GM21360 (cell line): ENCODE results near the gene AHRR.
"Not testable (repeated sequence)": the region's sequence is repeated elsewhere in the genome, so short reads cannot be mapped to it uniquely, and the experiment has no call there.

Experiments
- ATAC-seq: cut with Tn5 transposase; IDR thresholded peaks from one replicate; pipeline ENCODE4 v1.9.1; 2021; ENCODE audit warnings: mild to moderate bottlenecking, moderate library complexity; ENCODE audit not compliant: unreplicated experiment

Gene AHRR

DNA sequence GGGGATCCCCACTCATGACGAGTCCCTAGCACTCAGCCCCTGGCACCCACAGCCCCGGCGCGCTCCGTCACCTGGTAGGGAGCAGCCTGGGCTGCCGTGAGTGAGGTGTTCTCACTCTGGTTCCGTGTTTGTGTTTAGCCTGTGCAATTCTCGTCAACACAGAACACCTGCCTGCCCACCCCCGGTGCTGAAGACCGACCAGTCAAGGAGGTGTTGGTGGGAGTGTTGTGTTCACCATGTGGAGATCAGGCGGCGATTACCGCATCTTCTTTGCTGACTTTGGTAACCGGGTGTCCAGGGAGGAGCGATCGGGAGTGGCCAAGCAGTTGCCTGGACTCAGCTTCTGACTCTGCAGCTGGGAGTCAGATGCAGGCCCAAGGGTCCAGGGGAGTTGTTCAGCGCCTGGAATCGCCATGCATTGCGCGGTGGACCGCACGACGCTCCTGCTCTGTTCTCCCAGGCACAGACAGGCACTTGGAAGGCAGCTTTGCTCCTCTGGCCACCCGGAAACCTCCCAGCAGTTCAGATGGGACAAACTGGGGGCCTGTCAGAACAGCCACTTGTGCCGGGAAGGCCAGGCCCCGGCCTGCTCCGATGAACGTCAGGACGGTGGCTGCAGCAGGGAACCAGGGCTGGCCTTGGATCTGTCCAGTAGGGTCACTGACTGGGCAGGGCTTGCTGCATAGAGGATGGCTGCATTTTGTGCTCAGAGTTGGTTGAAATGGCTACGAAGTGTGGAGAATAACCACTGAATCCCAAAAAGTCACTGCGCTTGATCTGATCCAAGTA lies 149.6 kb downstream of the AHRR start:
- no peak for ATAC-seq

DNA sequence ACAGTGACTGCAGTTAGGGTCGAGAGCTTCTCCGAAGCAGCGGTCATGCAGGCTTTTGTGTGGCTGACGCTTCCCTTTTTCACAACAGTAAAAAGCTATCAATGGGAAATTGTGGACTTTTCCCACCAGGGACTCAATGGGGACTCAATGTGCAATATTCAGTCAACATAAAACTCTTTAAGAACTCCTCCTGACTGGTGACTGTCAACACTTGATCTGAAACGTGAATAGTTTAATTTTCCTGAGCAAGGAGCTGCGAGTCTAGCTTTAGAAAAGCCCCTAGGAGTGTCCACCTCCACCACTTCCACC lies 150.2 kb downstream of the AHRR start:
- ATAC-seq, result no peak

DNA sequence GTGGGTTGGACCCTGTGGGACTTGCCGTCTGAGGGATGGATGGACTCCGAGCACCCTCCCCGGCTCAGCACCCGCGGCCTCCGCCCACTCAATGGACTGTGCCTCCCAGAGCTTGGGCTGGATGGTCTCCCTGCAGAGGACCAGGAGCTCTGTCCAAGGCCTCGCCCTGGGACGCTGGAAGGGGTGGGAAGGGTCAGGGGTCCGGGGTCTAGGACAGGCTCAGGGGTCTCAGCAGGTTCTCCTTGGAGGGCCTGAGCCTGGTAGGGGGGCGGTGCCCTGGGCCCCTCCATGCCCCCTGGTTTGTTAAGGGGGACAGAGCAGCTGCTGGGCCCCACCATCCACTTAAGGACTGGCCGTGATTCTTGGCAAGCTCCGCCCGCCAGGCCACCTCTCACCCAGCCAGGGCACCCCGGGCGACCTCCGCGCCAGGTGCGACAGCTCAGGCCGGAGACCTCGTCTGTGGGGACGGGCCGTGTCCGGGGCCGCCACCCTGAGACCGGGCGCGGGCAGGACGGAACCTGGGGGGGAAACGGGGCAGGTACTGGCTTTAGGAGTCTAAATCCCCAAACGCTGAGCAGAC lies 150.7 kb downstream of the AHRR start:
- peak; percentile 15 for ATAC-seq

DNA sequence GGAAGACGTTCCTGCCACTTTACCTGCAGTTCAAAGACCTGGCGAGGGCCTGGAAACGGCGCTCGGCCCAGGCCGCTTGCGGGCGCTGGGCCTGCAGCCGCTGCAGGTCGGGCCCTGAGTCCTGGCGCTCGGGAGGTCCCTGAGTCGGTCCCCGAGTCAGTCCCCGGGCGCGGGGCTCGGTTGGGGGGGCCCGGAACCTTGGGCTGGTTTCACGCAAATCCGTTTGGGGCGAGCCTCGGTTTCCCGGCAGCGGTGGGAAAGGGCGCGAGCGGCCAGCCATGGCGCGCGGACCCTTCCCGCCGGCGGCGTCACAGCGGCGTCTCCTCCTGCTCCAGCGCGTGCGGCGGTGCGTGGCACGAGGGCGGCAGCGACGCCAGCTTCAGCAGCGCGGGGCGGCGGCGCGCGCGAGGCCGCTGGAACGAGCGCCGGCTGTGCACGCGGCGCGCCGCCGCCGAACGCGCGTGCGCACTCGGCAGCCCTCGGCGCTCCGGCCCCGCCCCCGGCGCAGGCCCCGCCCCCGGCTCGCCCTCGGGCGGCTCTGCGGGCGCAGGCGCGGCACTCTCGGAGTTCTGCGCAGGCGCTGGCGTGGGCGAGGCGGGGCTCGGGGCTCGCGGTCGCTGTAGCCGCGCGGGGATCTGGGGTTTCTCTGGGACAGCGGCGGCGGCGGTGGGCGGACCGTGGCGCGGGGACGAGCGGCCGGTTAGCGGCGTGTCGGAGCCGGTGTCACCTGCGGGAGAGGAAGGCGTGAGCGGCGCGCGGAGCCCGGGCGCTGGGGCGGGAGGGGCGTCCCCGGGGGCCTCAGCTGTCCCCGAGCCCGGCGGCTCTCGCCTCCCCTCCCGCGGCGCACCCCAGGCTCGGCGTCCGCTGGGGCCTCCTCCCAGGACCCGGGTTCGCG lies 151.4 kb downstream of the AHRR start:
- ATAC-seq, result peak; percentile 67

DNA sequence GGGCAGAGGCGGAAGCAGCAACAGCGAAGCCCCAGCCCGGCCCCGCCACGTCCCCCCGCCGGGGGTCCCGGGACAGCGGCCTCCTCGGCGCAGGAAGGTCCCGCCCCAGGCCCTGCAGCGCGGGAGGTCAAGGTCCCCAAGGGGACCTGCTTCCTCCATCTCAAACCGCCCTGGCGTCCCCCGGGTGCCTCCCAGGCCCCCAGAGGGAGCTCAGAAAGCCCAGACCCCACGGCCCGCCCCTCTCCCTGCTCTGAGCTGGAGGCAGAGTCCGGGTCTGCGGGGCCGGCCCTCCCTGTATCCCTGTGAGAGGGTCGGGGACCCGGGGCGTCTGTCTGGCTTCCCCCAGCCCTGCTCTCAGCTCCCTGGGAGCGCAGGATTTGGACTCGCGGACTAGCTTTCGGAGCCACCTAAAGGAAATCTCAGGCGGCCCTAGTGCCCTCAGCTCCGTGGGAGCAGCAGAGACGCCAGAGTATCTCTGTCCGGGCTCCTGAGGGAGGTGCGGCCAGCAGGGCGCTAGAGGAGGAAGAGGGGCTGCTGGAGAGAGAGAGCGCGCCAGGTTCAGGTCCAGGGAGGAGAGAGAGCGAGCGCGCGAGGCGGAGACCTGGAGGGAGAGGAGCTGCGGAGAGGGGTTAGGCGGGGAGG lies 152.2 kb downstream of the AHRR start:
- peak; percentile 12 for ATAC-seq

DNA sequence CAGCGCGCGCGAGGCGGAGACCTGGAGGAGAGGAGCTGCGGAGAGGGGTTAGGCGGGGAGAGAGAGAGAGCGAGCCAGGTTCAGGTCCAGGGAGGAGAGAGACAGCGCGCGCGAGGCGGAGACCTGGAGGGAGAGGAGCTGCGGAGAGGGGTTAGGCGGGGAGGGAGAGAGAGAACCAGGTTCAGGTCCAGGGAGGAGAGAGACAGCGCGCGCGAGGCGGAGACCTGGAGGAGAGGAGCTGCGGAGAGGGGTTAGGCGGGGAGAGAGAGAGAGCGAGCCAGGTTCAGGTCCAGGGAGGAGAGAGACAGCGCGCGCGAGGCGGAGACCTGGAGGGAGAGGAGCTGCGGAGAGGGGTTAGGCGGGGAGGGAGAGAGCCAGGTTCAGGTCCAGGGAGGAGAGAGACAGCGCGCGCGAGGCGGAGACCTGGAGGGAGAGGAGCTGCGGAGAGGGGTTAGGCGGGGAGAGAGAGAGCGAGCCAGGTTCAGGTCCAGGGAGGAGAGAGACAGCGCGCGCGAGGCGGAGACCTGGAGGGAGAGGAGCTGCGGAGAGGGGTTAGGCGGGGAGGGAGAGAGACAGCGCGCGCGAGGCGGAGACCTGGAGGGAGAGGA lies 152.8 kb downstream of the AHRR start:
- ATAC-seq, result not testable (repeated sequence)

DNA sequence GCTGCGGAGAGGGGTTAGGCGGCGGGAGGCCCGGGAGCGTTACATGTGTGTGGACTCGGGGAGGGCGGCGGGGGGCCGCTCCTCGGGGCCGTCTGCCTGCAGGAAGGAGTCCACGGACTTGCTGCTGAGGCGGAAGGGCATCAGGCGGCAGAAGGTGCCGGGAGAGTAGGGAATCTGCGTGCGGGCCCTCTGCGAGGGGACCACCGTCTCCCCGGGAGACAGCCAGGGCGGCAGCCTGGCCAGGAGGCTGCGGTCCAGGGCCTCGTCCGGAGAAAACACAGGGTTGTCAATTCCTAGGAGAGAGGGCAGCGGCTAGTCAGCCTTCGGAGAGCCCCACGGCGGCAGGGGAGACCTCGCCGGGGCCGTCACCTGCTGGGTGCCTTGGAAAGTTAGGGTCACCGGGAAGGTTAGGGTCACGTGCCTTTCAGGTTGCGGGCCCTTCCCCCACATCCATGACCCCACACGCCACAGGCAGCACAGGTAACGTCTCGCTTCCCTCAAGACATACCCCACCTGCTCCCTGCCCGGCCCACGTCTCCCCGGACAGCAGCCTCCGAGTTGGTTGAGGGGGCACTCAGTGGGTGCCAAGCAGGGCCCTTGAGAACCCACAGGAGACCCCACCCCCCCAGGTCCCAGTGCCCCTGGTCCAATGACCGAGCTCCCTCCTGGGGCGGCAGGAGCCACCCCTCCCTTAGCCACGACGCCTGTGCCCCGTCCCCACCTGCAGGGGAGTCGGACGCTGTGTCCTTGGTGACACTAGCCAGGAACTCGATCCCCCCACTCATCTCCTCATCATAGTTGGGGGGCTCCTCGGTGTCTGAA lies 153.5 kb downstream of the AHRR start:
- no peak for ATAC-seq

DNA sequence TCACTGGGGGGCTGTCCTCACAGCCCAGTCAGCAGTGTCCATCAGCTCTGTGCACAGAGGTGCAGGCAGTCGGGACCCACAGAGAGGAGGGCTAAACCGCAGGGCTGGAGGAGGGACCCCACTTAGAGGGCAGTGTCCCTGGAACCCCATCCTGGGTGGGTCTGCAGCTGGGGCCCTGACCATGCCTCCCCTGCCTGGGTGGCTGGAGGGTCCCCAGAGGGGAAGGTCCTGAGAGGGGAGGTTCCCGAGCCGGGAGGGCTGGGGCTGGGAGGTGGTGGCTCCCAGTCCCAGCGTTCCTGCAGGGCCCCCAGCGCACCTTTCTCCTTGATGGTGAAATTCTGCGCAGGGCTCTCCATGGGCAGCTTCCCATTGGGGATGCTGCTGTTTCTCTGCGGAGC lies 154.2 kb downstream of the AHRR start:
- no peak for ATAC-seq

DNA sequence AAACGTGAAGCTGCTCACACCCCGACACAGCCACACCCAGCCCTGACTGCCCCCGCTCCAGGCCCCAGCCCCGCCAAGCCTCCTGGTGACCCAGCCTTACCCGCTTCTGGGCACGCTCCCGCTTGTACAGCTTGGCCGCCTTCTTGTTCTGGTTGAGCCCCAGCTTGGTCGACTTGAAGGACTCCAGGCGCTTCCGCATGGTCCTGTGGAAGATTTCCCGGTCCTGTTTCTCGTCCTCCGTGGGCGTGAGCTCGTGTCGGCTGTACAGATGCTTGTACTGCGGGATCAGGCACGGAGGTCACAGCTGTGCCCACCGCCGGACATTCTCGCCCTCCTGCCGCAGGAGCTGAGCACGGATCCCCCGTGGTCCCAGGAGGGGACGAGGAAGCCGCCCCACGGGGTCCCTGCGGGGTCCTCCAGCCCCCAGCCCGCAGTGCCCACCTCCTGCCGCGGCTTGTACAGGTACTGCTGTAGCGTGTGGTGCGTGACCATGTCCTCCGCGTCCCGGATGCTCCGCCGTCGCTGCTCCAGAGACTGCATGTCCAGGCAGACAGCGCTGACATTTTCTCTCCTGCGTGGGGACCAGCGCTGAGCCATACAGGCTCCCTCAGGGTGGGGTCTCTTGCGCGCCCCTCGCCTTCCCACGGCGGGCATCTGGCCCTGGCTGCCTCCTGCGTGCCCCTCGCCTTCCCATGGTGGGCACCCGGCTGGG lies 154.7 kb downstream of the AHRR start:
- no peak for ATAC-seq

DNA sequence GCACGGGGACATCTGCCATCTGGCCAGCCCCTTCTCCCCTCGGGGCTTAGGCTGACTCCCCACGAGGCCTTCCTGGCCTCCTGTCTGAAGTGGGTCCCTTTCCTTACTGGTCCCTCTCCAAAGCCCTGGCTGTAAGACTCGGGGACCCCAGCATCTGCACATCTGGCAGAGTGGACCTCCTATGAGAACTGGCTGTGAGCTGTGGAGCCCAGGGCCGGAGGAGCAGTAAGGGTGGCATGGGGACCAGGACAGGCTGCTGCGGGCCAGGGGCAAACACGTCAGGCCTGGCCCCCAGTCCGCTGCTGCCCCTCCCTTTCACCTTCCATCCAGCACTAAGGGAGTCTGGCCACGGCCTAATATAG lies 155.3 kb downstream of the AHRR start:
- no peak for ATAC-seq

DNA sequence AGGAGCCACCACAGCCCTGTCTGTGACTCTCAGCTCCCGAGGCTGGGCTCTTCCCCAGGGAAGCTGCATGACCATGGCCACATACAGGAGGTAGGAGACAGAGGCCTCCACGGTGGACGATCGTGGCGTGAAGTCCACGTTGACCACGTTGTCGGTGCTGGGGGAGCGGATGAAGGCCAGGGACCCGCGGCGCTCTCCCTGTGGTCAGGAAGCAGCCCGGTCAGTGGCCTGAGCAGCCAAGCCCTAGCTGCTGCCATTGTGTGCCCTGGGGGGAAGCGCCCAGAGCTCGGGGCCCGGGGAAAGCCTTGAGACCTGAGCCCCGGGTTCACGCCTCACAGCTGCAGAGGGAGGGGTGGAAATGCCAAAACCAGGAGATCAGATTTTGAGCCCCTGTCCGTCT lies 155.7 kb downstream of the AHRR start:
- no peak for ATAC-seq

DNA sequence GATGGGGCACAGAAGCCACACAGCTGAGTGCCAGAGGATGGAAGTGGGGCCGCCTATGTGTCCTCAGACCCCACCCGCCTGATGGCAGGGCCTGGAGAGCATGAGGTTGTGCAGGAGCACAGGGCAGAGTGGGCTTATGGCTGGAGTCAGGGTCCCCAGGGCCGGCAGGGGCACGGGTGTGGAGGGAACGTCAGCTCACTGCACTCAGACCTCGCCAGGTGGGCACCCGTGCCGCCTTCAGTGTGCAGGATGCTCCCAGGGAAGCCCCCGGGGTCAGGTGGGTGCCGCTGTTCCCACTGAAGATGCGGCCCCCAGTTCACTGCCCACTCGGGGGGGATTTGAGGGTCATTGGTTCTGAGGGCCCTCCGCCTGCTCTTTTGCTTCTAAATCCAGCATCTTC lies 156.4 kb downstream of the AHRR start:
- no peak for ATAC-seq

DNA sequence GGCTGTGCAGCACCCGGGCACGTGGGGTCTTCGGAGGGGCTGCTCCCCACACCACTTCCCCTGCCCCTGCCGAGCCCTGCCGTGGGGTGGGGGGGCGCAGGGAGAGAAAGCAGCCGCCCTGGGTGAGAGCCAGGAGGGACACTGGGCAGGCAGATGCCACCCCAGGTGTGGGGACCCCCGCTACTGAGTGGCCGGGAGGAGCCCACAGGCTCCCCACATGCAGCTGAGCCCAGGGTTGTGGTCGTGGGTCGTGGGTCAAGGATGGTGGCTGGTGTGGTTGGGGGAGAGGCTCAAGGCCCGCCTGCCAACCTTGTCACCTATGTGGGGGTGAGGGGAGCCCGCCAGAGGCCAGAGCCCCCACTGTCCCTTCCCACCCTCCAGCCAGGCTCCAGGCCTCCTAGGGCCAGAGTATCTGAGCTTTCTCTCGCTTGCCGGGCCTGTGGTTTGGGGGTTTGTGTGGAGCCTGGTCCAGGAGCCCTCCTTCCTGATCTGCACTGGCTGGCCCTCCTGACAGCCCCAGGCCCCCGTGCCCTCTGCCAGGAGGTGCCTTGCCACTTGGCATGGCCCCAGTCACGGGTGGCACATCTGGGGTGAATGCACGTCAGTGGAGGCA lies 157.0 kb downstream of the AHRR start:
- ATAC-seq, result no peak

DNA sequence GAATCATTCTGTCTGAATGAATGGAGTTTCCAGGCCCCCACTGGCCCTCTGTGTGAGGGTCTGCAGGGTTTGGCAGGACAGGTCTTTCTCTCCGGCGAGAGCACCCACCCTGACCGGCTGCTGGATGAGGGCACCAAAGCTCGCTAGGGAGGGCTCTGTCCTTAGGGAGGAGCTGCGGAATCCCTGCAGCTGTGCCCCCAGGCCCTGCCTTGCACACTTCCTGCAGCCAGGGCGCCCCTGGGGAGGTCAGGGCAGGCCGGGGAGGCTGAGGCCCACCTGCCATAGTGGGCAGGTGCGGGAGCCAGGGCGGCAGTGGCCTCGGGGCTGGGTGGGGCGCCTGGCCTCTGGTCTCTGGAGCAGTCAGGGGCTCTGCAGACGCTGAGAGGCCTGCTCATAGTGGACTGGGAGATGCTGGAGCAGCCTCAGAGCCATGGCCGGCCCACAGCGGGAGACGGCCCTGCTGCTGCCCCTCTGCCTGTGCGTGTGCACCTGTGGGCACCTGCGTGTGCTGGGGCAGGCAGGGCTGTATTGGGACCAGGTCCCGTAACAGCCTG lies 157.5 kb downstream of the AHRR start:
- ATAC-seq, result no peak

DNA sequence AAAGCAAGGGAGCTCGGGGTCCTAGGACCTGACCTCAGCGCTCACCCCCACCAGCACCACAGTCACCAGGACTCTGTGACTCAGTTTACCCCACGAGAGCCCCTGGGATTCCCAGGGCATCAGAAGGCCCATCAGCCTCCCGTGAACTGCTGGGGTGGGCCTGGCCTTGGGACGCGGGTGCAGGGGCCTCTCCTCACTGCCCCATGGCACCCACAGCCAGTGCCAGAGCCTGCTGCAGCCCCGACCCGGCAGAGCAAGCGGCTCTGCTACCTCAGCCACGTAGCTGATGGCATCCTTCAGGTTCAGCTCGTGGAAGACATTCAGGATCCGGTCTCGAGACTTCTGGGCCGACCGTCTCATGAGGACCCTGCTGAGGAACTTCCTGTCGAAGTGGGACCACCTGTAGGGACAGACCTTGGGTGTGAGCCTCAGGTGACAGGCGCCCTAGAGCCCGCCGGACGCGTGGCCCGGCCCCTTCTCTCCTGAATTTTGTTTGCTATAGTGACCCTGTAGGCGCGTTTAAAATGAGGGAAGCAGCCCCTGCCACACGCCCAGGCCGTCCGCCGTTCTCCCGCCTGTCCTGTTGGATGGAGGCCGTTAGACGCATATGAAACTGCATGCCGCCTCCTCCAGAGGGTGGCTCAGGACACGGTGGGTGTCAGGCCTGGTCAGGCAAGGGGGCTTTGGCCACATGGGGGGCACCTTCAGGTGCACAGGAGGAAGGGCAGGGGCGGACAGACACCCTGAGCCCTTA lies 158.2 kb downstream of the AHRR start:
- no peak for ATAC-seq

DNA sequence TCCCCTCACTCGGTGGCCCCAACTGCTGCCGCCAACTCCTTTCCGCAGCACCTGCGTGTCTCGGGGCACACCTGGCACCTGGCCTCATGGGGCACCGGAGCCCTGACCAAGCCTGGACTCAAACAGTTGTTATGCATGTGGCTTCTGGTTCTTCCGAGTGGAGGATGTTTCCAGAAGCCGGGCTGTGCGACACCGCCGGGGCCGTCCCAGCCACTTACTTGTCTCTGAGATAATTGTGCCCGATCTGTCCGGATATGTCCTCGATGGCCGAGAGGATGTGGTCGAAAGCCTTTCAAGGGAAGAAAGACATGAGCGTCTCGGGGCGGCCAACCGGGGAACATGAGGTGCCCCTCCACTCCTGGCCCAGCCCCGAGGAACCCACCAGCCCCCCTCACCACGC lies 159.8 kb downstream of the AHRR start:
- ATAC-seq, result no peak

DNA sequence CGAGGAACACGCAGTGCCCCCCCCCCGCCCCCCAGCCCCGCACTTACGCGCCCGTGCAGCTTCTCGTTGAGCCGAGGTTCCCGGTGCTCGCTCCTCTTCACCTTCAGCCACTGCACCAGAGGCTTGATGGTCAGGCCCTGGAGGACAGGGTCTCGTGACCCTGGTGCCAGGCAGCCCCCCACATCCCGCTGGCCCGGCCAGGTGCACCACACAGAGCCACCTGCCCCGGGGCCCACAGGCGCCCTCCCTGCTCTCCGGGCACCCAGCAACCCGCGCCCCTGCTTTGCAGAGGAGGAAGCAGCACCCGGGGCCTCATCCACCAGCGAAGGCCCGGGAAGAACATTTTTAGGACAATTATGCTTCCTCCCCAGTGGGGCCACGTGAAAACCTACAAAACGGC lies 160.5 kb downstream of the AHRR start:
- no peak for ATAC-seq

DNA sequence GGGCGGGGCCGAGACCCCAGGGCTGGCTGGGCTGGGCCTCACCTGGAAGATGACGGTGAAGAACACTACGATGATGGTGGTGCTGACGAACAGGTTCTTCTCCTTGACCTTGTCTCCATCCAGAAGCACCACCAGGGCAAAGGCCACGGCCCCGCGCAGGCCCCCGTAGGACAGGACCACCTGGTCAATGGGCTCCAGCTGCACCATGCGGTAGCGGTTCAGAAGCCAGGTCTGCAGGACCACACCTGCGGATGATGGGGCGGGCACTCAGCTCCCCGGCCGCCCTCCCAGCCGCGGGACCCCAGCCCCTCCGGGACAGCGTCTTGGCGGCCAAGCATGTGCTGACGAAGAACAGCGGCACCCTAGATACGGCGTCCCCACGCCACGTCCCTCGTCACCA lies 161.0 kb downstream of the AHRR start:
- no peak for ATAC-seq
